WERI-Rb-1 (cell line): ENCODE measurements around the gene OXNAD1.
A peak's percentile ranks its signal among the peaks of the same experiment; 100 is the strongest.

ENCODE experiments used
- DNase-seq: peaks from one replicate; pipeline ENCODE4 v3.0.0-alpha.2; 2020
- H3K27ac ChIP-seq: fragments of 250-450 bp; sonication (Bioruptor Pico); 2 replicates; pipeline ENCODE4 v1.5.1; 2020; ENCODE audit warnings: mild to moderate bottlenecking, moderate library complexity
- H3K27me3 ChIP-seq: fragments of 250-450 bp; sonication (Bioruptor Pico); 2 replicates; pipeline ENCODE4 v1.5.1; 2021; ENCODE audit warnings: mild to moderate bottlenecking, low read depth, moderate library complexity; ENCODE audit not compliant: insufficient read depth, severe bottlenecking
- H3K36me3 ChIP-seq: fragments of 250-450 bp; sonication (Bioruptor Pico); 2 replicates; pipeline ENCODE4 v1.5.1; 2020; ENCODE audit warnings: mild to moderate bottlenecking, moderate library complexity
- H3K4me3 ChIP-seq: 2 replicates; pipeline ENCODE4 v1.5.1; 2011; ENCODE audit warnings: low read depth, mild to moderate bottlenecking, control low read depth, low read length
- H3K9me3 ChIP-seq: fragments of 250-450 bp; sonication (Bioruptor Pico); 2 replicates; pipeline ENCODE4 v1.5.1; 2021; ENCODE audit warnings: mild to moderate bottlenecking, moderate library complexity; ENCODE audit not compliant: severe bottlenecking
- CTCF ChIP-seq: IDR thresholded peaks from 2 replicates; pipeline ENCODE4 v1.5.1; 2011; ENCODE audit warnings: low read depth, mild to moderate bottlenecking, control low read depth, inconsistent platforms, low read length

The OXNAD1 gene

GRCh38 chr3:16258177-16258576 lies 6.8 kb upstream of the OXNAD1 start:
- Histone ChIP-seq H3K4me3 (no peak overlapping the region), H3K27ac (no peak overlapping the region), H3K27me3 (no peaks in the 10 kb centered on the region), H3K9me3 (no peaks in the 10 kb centered on the region), H3K36me3 (peaks cover 15% of the 10 kb centered on the region)
- DNase-seq = no peak
- TF ChIP-seq CTCF = no peak

GRCh38 chr3:16258866-16259265 lies 6.1 kb upstream of the OXNAD1 start:
- no peak overlapping the region for H3K4me3 ChIP-seq
- no peak for TF ChIP-seq CTCF
- no peak for DNase-seq
- H3K36me3 ChIP-seq = peaks cover 15% of the 10 kb centered on the region
- H3K27ac ChIP-seq = no peak overlapping the region
- H3K9me3 ChIP-seq = no peaks in the 10 kb centered on the region
- H3K27me3 ChIP-seq = no peaks in the 10 kb centered on the region

- H3K4me3 ChIP-seq = no peak overlapping the region
- no peak for TF ChIP-seq CTCF
- no peaks in the 10 kb centered on the region for H3K27me3 ChIP-seq
- H3K9me3 ChIP-seq = no peaks in the 10 kb centered on the region
- H3K27ac ChIP-seq = no peak overlapping the region
- no peak for DNase-seq
- H3K36me3 ChIP-seq = peaks cover 15% of the 10 kb centered on the region
Measured at GRCh38 chr3:16260046-16260445, 5.0 kb upstream of the OXNAD1 start.

- DNase-seq = no peak
- no peaks in the 10 kb centered on the region for H3K27me3 ChIP-seq
- TF ChIP-seq CTCF = no peak
- peaks cover 15% of the 10 kb centered on the region for H3K36me3 ChIP-seq
- H3K27ac ChIP-seq = no peak overlapping the region
- no peak overlapping the region for H3K4me3 ChIP-seq
- no peaks in the 10 kb centered on the region for H3K9me3 ChIP-seq
Measured at GRCh38 chr3:16262174-16262573, 2.8 kb upstream of the OXNAD1 start.

GRCh38 chr3:16264174-16264707 lies 771 bp upstream of the OXNAD1 start:
- TF ChIP-seq CTCF = no peak
- Histone ChIP-seq H3K36me3 (peaks cover 15% of the 10 kb centered on the region), H3K9me3 (no peaks in the 10 kb centered on the region), H3K27me3 (no peaks in the 10 kb centered on the region), H3K27ac (peak overlapping the region; percentile 30), H3K4me3 (peak overlapping the region; percentile 80)
- no peak for DNase-seq

- peak overlapping the region; percentile 80 for H3K4me3 ChIP-seq
- peaks cover 17% of the 10 kb centered on the region for H3K36me3 ChIP-seq
- no peaks in the 10 kb centered on the region for H3K27me3 ChIP-seq
- H3K27ac ChIP-seq = peak overlapping the region; percentile 80
- H3K9me3 ChIP-seq = no peaks in the 10 kb centered on the region
- no peak for TF ChIP-seq CTCF
- no peak for DNase-seq
Measured at GRCh38 chr3:16265455-16265786, 409 bp downstream of the OXNAD1 start.
